GM12875 (cell line): ENCODE data around the gene ETV5.
"Not testable (repeated sequence)": the region's sequence is repeated elsewhere in the genome, so short reads cannot be mapped to it uniquely, and the experiment has no call there.

Experiments used
- H3K4me3 ChIP-seq: one replicate; pipeline ENCODE4 v1.5.1; 2011; ENCODE audit warnings: low read depth, low read length, control low read depth
- CTCF ChIP-seq: IDR thresholded peaks from 2 replicates; pipeline ENCODE4 v1.5.1; 2011; ENCODE audit warnings: low read depth, mild to moderate bottlenecking, control low read depth, inconsistent platforms, low read length, moderate library complexity, borderline replicate concordance; ENCODE audit not compliant: insufficient read depth

Gene ETV5

GRCh38 chr3:186032321-186032720 lies 76.6 kb downstream of the ETV5 start:
- no peak for TF ChIP-seq CTCF

GRCh38 chr3:186025993-186026392 lies 82.9 kb downstream of the ETV5 start:
- H3K4me3 ChIP-seq: not testable (repeated sequence)

More at GRCh38 chr3:186032321-186032720, 76.6 kb downstream of the ETV5 start:
- no peak overlapping the region for H3K4me3 ChIP-seq

- TF ChIP-seq CTCF: no peak
- H3K4me3 ChIP-seq: no peak overlapping the region
Observed at GRCh38 chr3:186025161-186025560, 83.7 kb downstream of the ETV5 start.

GRCh38 chr3:186024210-186024609 lies 84.7 kb downstream of the ETV5 start:
- no peak overlapping the region for H3K4me3 ChIP-seq
- TF ChIP-seq CTCF: no peak

- H3K4me3 ChIP-seq: no peak overlapping the region
- no peak for TF ChIP-seq CTCF
Observed at GRCh38 chr3:186022931-186023330, 86.0 kb downstream of the ETV5 start.

- TF ChIP-seq CTCF: no peak
- H3K4me3 ChIP-seq: no peak overlapping the region
Observed at GRCh38 chr3:186021673-186022362, 87.1 kb downstream of the ETV5 start.

- H3K4me3 ChIP-seq: not testable (repeated sequence)
Observed at GRCh38 chr3:186021250-186021649, 87.6 kb downstream of the ETV5 start.

- not testable (repeated sequence) for H3K4me3 ChIP-seq
Observed at GRCh38 chr3:186019288-186019687, 89.6 kb downstream of the ETV5 start.

- no peak for TF ChIP-seq CTCF
Observed at GRCh38 chr3:186014866-186015265, 94.0 kb downstream of the ETV5 start.

More at GRCh38 chr3:186014866-186015265, 94.0 kb downstream of the ETV5 start:
- H3K4me3 ChIP-seq: no peak overlapping the region
